ENCODE results near the gene TMEM271. TPM values are rescaled to one million over a fixed set of nuclear protein-coding genes. Genes with fewer than 3 reads are reported as not detected.

TMEM271 gene, protein sequence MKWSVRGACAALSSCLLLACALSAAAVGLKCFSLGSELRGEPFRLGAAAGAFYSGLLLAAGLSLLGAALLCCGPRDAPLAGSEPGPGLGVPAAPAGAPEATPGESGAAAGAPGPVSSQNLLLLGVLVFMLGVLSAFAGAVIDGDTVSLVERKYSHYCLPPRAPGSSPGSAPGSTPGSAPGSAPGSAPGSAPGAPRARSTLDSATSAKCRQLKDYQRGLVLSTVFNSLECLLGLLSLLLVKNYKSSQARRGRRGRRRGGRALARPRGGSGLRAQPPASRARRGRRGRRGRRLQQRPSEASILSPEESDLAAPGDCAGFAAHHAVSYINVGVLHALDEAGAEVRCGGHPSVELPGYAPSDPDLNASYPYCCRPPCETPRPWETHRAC
- not detected in 2 replicates for total RNA-seq
- polyA plus RNA-seq: not detected in 2 replicates

DNA sequence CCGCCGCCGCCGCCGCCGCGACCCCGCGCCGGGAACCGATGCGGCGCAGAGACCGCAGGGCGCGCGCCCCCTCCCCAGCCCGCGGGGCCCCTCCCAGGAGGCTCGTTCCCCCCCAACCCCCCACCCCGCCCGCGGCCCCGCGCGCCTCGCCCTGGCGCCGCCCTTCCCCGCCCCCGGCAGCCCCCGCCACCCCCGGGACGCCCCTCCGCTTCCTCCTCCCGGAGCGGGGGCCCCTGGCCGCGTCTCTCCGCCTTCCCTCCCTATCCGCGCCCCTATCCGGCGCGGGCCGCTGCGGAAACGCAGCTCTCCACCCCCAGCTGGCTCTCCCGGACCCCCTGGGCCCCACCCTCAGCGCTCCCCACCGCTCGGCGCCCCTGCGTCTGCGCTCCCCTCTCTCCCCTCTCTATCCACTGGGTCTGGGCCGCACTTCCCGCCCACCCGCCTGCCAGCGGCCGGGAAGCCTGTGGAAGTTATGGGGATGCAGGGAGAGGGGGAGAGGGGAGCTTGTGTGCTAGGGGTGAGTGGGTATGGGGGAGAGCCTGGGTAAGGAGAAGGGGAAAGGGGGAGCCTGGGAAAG is at the start of gene TMEM271:
Gene TMEM271 (minus strand): TSS at position 51 of the 577 bp plus-strand sequence. CDS start 233 bp downstream, outside the sequence.
- no peak within 1 kb of the TSS for H2AFZ ChIP-seq
- no peak within 1 kb of the TSS for H3K27ac ChIP-seq
- H4K20me1 ChIP-seq (ENCODE audit: insufficient read depth, poor library complexity, severe bottlenecking): no peaks in the 10 kb centered on the region
- no peak within 1 kb of the TSS for H3K4me3 ChIP-seq
- H3K4me1 ChIP-seq (ENCODE audit: insufficient read depth): no peaks in the 10 kb centered on the region
- H3K27me3 ChIP-seq: peaks cover 81% of the 10 kb centered on the region
- H3K79me2 ChIP-seq: no peaks in the 10 kb centered on the region
- WGBS (ENCODE audit: low lambda C conversion rate, missing lambda C conversion rate): 0% methylated on average over 8 of the region's 60 CpGs
- no peaks in the 10 kb centered on the region for H3K9me2 ChIP-seq (replicated peaks; ENCODE audit: insufficient read depth)
- H3K36me3 ChIP-seq (replicated peaks; ENCODE audit: insufficient read depth, low read depth): no peaks in the 10 kb centered on the region
- TF ChIP-seq EZH2 (IDR thresholded peaks at IDR 0.05; ENCODE audit: borderline replicate concordance): no peak
- no peak for TF ChIP-seq EZH2phosphoT487 (IDR thresholded peaks at IDR 0.05; ENCODE audit: low read depth, severe bottlenecking, unreplicated experiment)
- TF ChIP-seq, protein P1, sequence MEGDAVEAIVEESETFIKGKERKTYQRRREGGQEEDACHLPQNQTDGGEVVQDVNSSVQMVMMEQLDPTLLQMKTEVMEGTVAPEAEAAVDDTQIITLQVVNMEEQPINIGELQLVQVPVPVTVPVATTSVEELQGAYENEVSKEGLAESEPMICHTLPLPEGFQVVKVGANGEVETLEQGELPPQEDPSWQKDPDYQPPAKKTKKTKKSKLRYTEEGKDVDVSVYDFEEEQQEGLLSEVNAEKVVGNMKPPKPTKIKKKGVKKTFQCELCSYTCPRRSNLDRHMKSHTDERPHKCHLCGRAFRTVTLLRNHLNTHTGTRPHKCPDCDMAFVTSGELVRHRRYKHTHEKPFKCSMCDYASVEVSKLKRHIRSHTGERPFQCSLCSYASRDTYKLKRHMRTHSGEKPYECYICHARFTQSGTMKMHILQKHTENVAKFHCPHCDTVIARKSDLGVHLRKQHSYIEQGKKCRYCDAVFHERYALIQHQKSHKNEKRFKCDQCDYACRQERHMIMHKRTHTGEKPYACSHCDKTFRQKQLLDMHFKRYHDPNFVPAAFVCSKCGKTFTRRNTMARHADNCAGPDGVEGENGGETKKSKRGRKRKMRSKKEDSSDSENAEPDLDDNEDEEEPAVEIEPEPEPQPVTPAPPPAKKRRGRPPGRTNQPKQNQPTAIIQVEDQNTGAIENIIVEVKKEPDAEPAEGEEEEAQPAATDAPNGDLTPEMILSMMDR (IDR thresholded peaks at IDR 0.05; ENCODE audit: poor library complexity): no peak
- DNase-seq (ENCODE audit: low spot score): no peak
- no peaks in the 10 kb centered on the region for H3K9me3 ChIP-seq (ENCODE audit: low read depth)
- peak within 1 kb of the TSS; percentile 68 for H3K4me2 ChIP-seq

DNA sequence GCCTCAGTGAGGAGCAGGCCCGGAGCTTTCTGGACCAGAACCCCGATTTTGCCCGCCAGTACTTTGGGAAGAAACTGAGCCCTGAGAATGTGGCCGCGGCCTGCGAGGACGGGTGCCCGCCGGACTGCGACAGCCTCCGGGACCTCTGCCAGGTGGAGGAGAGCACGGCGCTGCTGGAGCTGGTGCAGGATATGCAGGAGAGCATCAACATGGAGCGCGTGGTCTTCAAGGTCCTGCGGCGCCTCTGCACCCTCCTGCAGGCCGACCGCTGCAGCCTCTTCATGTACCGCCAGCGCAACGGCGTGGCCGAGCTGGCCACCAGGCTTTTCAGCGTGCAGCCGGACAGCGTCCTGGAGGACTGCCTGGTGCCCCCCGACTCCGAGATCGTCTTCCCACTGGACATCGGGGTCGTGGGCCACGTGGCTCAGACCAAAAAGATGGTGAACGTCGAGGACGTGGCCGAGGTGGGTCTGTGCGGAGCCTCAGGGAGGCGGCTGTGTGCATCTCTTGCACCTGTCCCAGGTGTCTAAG is 49.6 kb upstream of the TMEM271 start:
- no peaks in the 10 kb centered on the region for H3K27me3 ChIP-seq
- no peaks in the 10 kb centered on the region for H3K79me2 ChIP-seq
- H3K9me2 ChIP-seq (replicated peaks; ENCODE audit: insufficient read depth): no peaks in the 10 kb centered on the region
- no peak overlapping the region for H3K4me3 ChIP-seq
- H2AFZ ChIP-seq: no peak overlapping the region
- H3K36me3 ChIP-seq (replicated peaks; ENCODE audit: insufficient read depth, low read depth): no peaks in the 10 kb centered on the region
- no peak for DNase-seq (ENCODE audit: low spot score)
- H3K4me2 ChIP-seq: no peak overlapping the region
- no peaks in the 10 kb centered on the region for H3K9me3 ChIP-seq (ENCODE audit: low read depth)
- TF ChIP-seq, protein P1 (IDR thresholded peaks at IDR 0.05; ENCODE audit: poor library complexity): no peak
- TF ChIP-seq EZH2 (IDR thresholded peaks at IDR 0.05; ENCODE audit: borderline replicate concordance) (no peak), EZH2phosphoT487 (IDR thresholded peaks at IDR 0.05; ENCODE audit: low read depth, severe bottlenecking, unreplicated experiment) (no peak)
- H4K20me1 ChIP-seq (ENCODE audit: insufficient read depth, poor library complexity, severe bottlenecking): no peaks in the 10 kb centered on the region
- no peaks in the 10 kb centered on the region for H3K4me1 ChIP-seq (ENCODE audit: insufficient read depth)
- WGBS (ENCODE audit: low lambda C conversion rate, missing lambda C conversion rate): 94% methylated on average over 38 of the region's 39 CpGs
- no peak overlapping the region for H3K27ac ChIP-seq

DNA sequence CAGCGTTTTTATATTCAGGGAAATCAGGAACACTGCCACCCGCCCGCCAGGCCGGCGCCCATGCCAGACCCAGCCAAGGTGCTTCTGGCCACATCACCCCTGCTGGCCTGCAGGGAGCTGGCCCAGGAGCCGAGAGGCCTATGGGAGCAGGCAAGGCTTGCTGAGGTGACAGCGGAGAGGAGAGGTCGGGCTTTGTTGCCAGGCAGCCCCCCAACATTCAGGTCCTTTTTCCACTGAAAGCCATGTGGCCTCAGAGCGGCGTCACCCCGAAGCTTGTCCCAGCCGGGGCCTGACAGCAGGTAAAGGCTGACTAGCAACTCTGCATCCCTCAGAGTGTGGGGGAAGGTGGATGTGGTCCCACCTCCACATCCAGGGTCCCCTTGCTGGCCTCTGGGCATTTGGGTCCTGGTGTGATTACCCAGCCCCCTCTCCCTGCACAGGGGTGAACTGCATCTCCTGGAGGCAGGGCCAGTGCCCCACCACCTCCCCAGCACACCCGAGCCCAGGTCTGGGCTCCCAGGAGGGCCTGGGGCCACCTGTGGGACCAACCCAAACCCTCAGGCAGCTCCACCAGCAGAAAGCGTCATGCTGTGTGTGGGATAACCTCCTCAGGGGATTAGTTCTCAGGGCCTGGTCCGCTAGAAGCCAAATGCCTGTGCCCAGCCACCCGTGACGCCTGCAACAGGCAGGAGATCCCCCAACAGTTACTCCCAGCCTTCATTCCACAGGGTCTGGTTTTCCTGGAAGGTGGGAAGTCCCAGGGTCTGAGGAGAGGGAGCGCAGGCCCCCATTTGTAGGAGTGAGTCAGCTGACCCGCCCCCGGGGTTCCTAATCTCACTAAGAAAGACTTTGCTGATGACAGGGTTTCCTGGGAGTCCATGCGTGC is 48.9 kb upstream of the TMEM271 start, which contains the start of gene PDE6B:
Gene PDE6B (plus strand): TSS at position 869 of the 886 bp plus-strand sequence. CDS start 54 bp downstream, outside the sequence.
- 76% methylated on average over 21 of the region's 21 CpGs for WGBS (ENCODE audit: low lambda C conversion rate, missing lambda C conversion rate)
- Histone ChIP-seq H3K4me1 (ENCODE audit: insufficient read depth) (no peaks in the 10 kb centered on the region), H4K20me1 (ENCODE audit: insufficient read depth, poor library complexity, severe bottlenecking) (no peaks in the 10 kb centered on the region), H3K4me3 (no peak within 1 kb of the TSS), H3K27ac (no peak within 1 kb of the TSS), H3K9me2 (replicated peaks; ENCODE audit: insufficient read depth) (no peaks in the 10 kb centered on the region), H3K4me2 (no peak within 1 kb of the TSS), H3K36me3 (replicated peaks; ENCODE audit: insufficient read depth, low read depth) (no peaks in the 10 kb centered on the region), H3K27me3 (no peaks in the 10 kb centered on the region), H2AFZ (no peak within 1 kb of the TSS), H3K9me3 (ENCODE audit: low read depth) (no peaks in the 10 kb centered on the region), H3K79me2 (no peaks in the 10 kb centered on the region)
- TF ChIP-seq, protein P1 (IDR thresholded peaks at IDR 0.05; ENCODE audit: poor library complexity): no peak
- no peak for DNase-seq (ENCODE audit: low spot score)
